HG03520 (cell line): Measurements from ENCODE around the gene B4GALT6.

Source experiments
- ATAC-seq: cut with Tn5 transposase; IDR thresholded peaks from one replicate; pipeline ENCODE4 v1.9.1; 2021; ENCODE audit warnings: mild to moderate bottlenecking, moderate library complexity; ENCODE audit not compliant: unreplicated experiment

The B4GALT6 gene

GRCh38 chr18:31636387-31636786 lies 48.0 kb downstream of the B4GALT6 start:
- no peak for ATAC-seq

GRCh38 chr18:31634331-31634713 lies 50.1 kb downstream of the B4GALT6 start:
- peak; percentile 98 for ATAC-seq

GRCh38 chr18:31633392-31634330 lies 50.7 kb downstream of the B4GALT6 start:
- peak; percentile 4 for ATAC-seq

GRCh38 chr18:31632356-31632755 lies 52.0 kb downstream of the B4GALT6 start:
- ATAC-seq, result no peak

GRCh38 chr18:31631526-31631925 lies 52.9 kb downstream of the B4GALT6 start:
- no peak for ATAC-seq

GRCh38 chr18:31630549-31630948 lies 53.8 kb downstream of the B4GALT6 start:
- ATAC-seq, result no peak

- ATAC-seq, result no peak
These were observed 58.0 kb downstream of the B4GALT6 start for GRCh38 chr18:31626409-31626808.

GRCh38 chr18:31624892-31625640 lies 59.3 kb downstream of the B4GALT6 start:
- no peak for ATAC-seq

GRCh38 chr18:31619291-31619690 lies 65.1 kb downstream of the B4GALT6 start:
- ATAC-seq, result no peak

- ATAC-seq, result no peak
These were observed 65.6 kb downstream of the B4GALT6 start for GRCh38 chr18:31618801-31619200.

- ATAC-seq, result peak; percentile 66
These were observed 67.2 kb downstream of the B4GALT6 start for GRCh38 chr18:31617031-31617717.

GRCh38 chr18:31616586-31616985 lies 67.8 kb downstream of the B4GALT6 start:
- no peak for ATAC-seq

GRCh38 chr18:31614044-31614443 lies 70.3 kb downstream of the B4GALT6 start:
- ATAC-seq, result no peak

GRCh38 chr18:31612124-31612523 lies 72.3 kb downstream of the B4GALT6 start:
- no peak for ATAC-seq

GRCh38 chr18:31611511-31611910 lies 72.9 kb downstream of the B4GALT6 start:
- ATAC-seq, result no peak

- ATAC-seq, result no peak
These were observed 73.8 kb downstream of the B4GALT6 start for GRCh38 chr18:31610286-31611205.

- no peak for ATAC-seq
These were observed 74.5 kb downstream of the B4GALT6 start for GRCh38 chr18:31609886-31610285.

- no peak for ATAC-seq
These were observed 77.0 kb downstream of the B4GALT6 start for GRCh38 chr18:31607384-31607783.

GRCh38 chr18:31606265-31606664 lies 78.1 kb downstream of the B4GALT6 start:
- no peak for ATAC-seq

GRCh38 chr18:31603315-31603714 lies 81.1 kb downstream of the B4GALT6 start:
- ATAC-seq, result no peak
